Natural killer cell (primary cell): Measurements from ENCODE around the gene MED1. TPM values are rescaled to one million over a fixed set of nuclear protein-coding genes. Genes with fewer than 3 reads are reported as not detected.
A peak's percentile ranks its signal among the peaks of the same experiment; 100 is the strongest.

Source experiments
- ATAC-seq, 3 donors: fragments of 150-1000 bp in 2 of 3; fragments of 200-7000 bp in 1 of 3; cut with Tn5 transposase; 1 replicate in 1 of 3; 2 replicates in 2 of 3; pipeline ENCODE4 v1.10.0; 2021; ENCODE audit warnings: mild to moderate bottlenecking in 2 of 3, moderate library complexity in 2 of 3
- DNase-seq, 2 donors: peaks; one replicate each; pipeline versions ENCODE4 v3.0.0 to v3.0.0-alpha.2; 2013 to 2021; ENCODE audit warnings: mixed read lengths in 1 of 2
- H3K27ac ChIP-seq: one replicate; pipeline ENCODE4 v1.5.1; 2013; ENCODE audit warnings: mild to moderate bottlenecking, low read length
- H3K27me3 ChIP-seq: one replicate; pipeline ENCODE4 v1.6.1; 2013; ENCODE audit warnings: low read length; ENCODE audit not compliant: control insufficient read depth, insufficient read depth
- H3K36me3 ChIP-seq: one replicate; pipeline ENCODE4 v1.6.1; 2013; ENCODE audit warnings: low read length; ENCODE audit not compliant: control insufficient read depth, insufficient read depth
- H3K4me1 ChIP-seq: one replicate; pipeline ENCODE4 v1.6.1; 2013; ENCODE audit warnings: low read length; ENCODE audit not compliant: control insufficient read depth, insufficient read depth
- H3K4me3 ChIP-seq: one replicate; pipeline ENCODE4 v1.5.1; 2013; ENCODE audit warnings: low read length
- H3K9me3 ChIP-seq: one replicate; pipeline ENCODE4 v1.6.1; 2013; ENCODE audit warnings: low read length; ENCODE audit not compliant: control insufficient read depth, insufficient read depth
- H3K27ac Mint-ChIP-seq, 2 donors: one replicate each; pipeline ENCODE4 v1.8.0; 2022; ENCODE audit warnings: mild to moderate bottlenecking in 2 of 2, mixed read lengths in 2 of 2, moderate library complexity in 1 of 2
- H3K27me3 Mint-ChIP-seq, 2 donors: one replicate each; pipeline ENCODE4 v1.8.0; 2022; ENCODE audit warnings: low read depth in 2 of 2, mixed read lengths in 2 of 2
- H3K36me3 Mint-ChIP-seq: one replicate; pipeline ENCODE4 v1.8.0; 2022; ENCODE audit warnings: mixed read lengths
- H3K4me1 Mint-ChIP-seq, 2 donors: one replicate each; pipeline ENCODE4 v1.8.0; 2022; ENCODE audit warnings: mixed read lengths in 2 of 2
- H3K4me3 Mint-ChIP-seq: one replicate; pipeline ENCODE4 v1.8.0; 2022; ENCODE audit warnings: mild to moderate bottlenecking, moderate library complexity, mixed read lengths
- H3K9me3 Mint-ChIP-seq, 2 donors: one replicate each; pipeline ENCODE4 v1.8.0; 2022; ENCODE audit warnings: mixed read lengths in 2 of 2
- CTCF ChIP-seq: fragments of 200-600 bp; IDR thresholded peaks from one replicate; pipeline ENCODE4 v1.8.0; 2022; ENCODE audit warnings: antibody characterized with exemption
- WGBS: methylation state at CpG from one replicate; pipeline ENCODE4 v1.1.7; 2013; ENCODE audit warnings: missing lambda C conversion rate; ENCODE audit not compliant: insufficient coverage; 5-methylcytosine and 5-hydroxymethylcytosine counted together
- intact Hi-C: fragments of 100-400 bp; cut with micrococcal nuclease; formaldehyde crosslinking; loops from one replicate; pipeline ENCODE4 v1.14.2; 2022
- total RNA-seq, 4 donors: library from RNA; stranded (reverse); fragments of 120-200 nt in 1 of 4; gene quantifications; one replicate each; pipeline versions ENCODE4 v1.2.3 to v1.2.4, GENCODE V29; 2013 to 2022

MED1 gene
- total RNA-seq, 3 donors from 2014 or later (not counting 1 experiment from before 2014, with no cell fraction given) = 44.3 to 63.8 (median 53.4) TPM

- H3K4me1 Mint-ChIP-seq = peaks cover 0 to 3% of the 10 kb centered on the region in 2 donors
- H3K4me3 Mint-ChIP-seq = no peak overlapping the region
- ATAC-seq (no peak), DNase-seq (no peak)
- no peak for TF ChIP-seq CTCF
- H3K36me3 Mint-ChIP-seq = peaks cover 27% of the 10 kb centered on the region
- intact Hi-C loops = no loop called here
- Histone ChIP-seq H3K36me3 (peaks cover 37% of the 10 kb centered on the region), H3K4me1 (peaks cover 5% of the 10 kb centered on the region), H3K9me3 (no peaks in the 10 kb centered on the region), H3K27ac (no peak overlapping the region), H3K4me3 (no peak overlapping the region), H3K27me3 (no peaks in the 10 kb centered on the region)
- no peaks in the 10 kb centered on the region for H3K27me3 Mint-ChIP-seq
- H3K9me3 Mint-ChIP-seq = no peaks in the 10 kb centered on the region
- no peak overlapping the region for H3K27ac Mint-ChIP-seq
- WGBS = 100% methylated on average over 1 of the region's 1 CpG
Measured at GRCh38 chr17:39406951-39407350, 44.1 kb downstream of the MED1 start.

DNA sequence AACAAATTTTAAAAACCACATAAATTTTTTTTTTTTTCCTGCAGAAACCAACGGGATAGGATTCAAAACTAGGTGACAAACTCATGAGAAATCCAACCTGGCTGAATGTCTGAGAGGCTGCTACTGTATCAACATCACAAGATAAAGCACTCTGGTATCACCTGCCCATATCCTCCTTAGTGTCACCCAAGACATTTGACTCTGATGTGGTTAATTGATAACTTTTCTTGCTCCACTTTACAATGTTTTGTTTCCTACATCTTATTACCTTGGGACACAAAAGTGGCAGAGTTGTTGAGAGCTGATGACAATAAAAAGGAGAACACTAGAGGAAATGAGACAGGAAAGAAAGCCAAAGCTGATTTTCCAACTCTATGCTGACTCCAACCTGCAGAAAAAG lies 45.6 kb downstream of the MED1 start:
- H3K9me3 Mint-ChIP-seq = no peaks in the 10 kb centered on the region
- TF ChIP-seq CTCF = no peak
- H3K4me3 ChIP-seq = no peak overlapping the region

GRCh38 chr17:39404542-39405378 lies 46.3 kb downstream of the MED1 start:
- H3K27ac Mint-ChIP-seq = no peak overlapping the region
- no peaks in the 10 kb centered on the region for H3K27me3 ChIP-seq
- no peak overlapping the region for H3K27ac ChIP-seq
- 86% methylated on average over 5 of the region's 6 CpGs for WGBS
- H3K9me3 ChIP-seq = no peaks in the 10 kb centered on the region
- peaks cover 11 to 17% of the 10 kb centered on the region in 2 donors for H3K4me1 Mint-ChIP-seq
- no peak for DNase-seq
- peaks cover 13% of the 10 kb centered on the region for H3K4me1 ChIP-seq
- H3K9me3 Mint-ChIP-seq = no peaks in the 10 kb centered on the region
- H3K4me3 ChIP-seq = no peak overlapping the region
- no peaks in the 10 kb centered on the region for H3K27me3 Mint-ChIP-seq
- H3K4me3 Mint-ChIP-seq = peak overlapping the region; percentile 45
- H3K36me3 ChIP-seq = peaks cover 21% of the 10 kb centered on the region
- intact Hi-C loops = loop anchor here (5.0 kb wide), 1 partner anchor 58 kb away; the partner anchor contains the start of gene CDK12
- H3K36me3 Mint-ChIP-seq = peaks cover 18% of the 10 kb centered on the region
- ATAC-seq = no peak
- no peak for TF ChIP-seq CTCF

More for the DNA sequence above, 45.6 kb downstream of the MED1 start:
- no peak overlapping the region for H3K27ac Mint-ChIP-seq
- no peaks in the 10 kb centered on the region for H3K27me3 ChIP-seq
- intact Hi-C loops = no loop called here
- H3K36me3 Mint-ChIP-seq = peaks cover 24% of the 10 kb centered on the region
- H3K9me3 ChIP-seq = no peaks in the 10 kb centered on the region
- WGBS = 69% methylated on average over 1 of the region's 1 CpG
- no peak overlapping the region for H3K27ac ChIP-seq
- peaks cover 5 to 10% of the 10 kb centered on the region in 2 donors for H3K4me1 Mint-ChIP-seq
- DNase-seq (no peak), ATAC-seq (no peak)
- H3K4me3 Mint-ChIP-seq = no peak overlapping the region
- H3K36me3 ChIP-seq = peaks cover 28% of the 10 kb centered on the region
- H3K27me3 Mint-ChIP-seq = no peaks in the 10 kb centered on the region
- peaks cover 11% of the 10 kb centered on the region for H3K4me1 ChIP-seq
